Activated naive CD8-positive, alpha-beta T cell treated with anti-CD3 and anti-CD28 coated beads, Interleukin-2, amount 50 U/mL, for 16 hours (primary cell): Measurements from ENCODE around the gene PRDM16.

Experiments
- DNase-seq: peaks from one replicate; pipeline ENCODE4 v3.0.0-alpha.2; 2020; ENCODE audit warnings: low read depth, low spot score

Gene PRDM16

DNA sequence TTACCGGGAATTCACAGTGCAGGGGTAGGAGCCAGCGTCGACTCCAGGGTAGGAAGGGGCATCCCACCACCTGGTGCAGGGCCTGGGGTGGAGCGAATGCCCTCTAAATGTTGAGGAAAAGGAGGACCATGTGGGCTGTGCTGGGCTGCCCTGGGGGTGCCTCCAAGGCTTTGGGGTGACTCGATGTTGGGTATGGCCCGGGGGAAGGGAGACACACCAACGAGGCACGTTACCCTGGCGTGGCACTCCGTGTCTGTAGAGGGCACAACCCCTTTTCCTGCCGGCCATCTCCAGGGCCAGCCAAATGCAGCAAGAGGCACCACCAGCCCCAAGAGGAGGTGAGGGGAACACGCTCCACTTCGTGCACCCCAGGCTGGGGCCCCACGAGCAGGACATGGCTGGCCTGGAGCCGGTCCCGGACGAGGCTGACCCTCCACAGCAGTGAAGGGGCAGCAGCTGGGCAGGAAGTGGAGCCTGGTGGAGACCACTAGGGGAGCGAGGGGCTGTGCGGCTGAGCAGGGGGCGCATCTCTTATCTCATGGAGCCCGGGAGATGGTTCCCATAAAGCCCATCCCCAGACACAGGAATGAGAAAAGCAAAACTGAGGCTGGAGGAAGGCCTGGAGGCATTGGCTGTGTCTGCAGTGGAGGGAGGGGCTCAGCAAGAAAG, 36.5 kb upstream of the PRDM16 start:
- no peak for DNase-seq

DNA sequence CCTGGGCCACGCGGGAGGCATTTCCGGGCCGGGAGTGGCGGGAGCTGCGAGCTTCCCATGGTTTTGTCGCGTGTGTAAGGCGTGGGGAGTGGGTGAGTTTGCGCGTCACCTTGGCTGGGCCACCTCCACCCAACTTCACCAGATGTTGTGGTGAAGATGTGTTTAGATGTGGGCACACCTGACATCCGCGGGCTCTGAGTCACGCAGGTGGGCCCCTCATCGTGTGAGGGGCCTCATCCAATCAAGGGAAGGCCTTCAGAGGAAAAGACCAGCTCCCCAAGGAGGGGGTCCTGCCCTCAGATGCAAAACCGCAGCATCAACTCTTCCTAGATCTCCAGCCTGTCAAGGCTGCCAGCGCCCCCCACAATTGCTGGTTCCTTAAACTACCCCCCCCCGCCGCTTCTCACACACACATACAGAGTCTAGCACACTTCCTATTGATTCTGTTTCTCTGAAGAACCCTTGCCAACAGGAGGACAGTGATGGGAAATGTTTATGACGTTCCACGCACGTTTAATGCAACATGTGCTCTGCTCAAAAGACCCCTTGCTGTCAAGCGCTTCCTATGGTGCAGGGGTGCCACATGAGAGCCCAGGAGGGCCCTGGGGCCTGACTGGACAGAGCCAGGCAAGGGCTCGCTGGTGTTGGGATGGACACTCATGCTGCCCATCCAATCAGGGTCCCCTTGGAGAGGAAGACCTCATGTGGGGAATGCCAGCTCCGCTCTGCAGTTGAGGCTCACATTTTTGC, 35.8 kb upstream of the PRDM16 start:
- DNase-seq, result no peak

DNA sequence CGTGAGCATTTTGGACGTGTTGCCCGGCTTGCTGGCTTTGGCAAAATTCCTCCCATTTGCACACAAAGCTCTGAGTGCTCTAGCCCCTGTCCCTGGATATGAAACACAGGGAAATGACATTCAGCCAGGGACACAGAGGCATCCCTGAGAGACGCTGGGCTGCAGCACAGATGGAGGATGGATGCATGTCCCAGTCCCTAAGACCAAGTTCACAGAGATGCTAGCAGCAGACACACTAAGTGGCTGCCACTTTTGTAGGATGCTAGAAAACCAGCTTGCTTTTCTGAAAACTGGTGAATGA, 35.3 kb upstream of the PRDM16 start:
- no peak for DNase-seq

DNA sequence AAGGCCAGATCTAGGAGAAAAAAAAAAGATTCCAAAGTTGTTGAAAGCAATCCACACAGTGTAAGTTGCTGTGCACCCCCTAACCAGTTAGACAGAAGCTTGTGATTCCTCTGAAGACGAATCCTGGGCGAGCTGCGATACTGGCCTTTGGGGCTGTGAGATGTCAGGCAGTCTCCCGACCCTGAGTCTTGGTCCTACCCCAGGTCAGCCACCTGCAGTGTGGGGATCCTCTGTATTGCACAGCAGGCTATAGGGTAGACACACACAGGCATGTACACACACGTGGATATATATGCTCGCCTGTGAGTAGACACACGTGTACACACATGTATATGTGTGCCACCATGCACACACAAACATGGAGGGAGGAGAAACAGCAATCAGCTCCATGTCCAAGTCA, 34.8 kb upstream of the PRDM16 start:
- DNase-seq, result no peak

DNA sequence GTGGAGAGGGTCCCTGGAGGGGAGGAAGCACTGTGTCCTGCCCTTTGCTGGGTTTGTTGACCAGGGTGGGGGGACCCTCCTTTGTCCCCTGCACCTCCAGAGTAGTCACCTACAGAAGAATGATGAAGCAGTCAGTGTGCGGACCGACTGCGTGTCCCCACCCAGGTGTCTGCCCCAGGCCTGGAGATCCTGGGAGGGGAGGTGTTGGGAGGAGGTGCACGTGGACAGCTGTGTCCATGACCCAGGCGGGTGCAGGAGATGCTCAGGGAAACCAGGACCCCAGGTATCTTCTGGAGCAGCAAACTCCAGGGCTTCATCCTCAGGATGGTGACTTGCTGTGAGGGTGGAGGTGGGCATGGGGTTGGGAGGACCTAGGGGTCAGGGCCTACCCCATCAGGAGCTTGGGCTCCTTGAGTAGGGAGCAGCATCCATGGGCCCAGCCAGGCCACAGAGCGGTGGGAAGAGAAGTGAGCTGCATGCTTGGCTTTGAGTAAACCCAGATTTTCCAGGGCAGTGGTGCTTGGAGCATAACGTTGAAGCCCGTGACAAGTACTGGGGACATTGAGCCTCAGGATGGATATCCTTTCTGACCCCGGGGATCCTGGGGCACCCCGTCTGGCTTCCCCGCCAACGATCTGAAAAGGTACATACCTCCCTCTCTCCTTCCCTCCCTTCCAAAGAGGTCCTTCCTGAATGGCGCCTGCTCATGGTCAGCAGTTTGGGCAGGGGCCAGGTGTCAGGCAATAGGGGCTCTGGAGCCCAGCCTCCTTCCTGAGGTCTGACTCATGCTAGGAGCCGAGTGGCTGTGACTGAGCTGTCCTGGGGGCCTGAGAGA, 34.1 kb upstream of the PRDM16 start:
- no peak for DNase-seq

DNA sequence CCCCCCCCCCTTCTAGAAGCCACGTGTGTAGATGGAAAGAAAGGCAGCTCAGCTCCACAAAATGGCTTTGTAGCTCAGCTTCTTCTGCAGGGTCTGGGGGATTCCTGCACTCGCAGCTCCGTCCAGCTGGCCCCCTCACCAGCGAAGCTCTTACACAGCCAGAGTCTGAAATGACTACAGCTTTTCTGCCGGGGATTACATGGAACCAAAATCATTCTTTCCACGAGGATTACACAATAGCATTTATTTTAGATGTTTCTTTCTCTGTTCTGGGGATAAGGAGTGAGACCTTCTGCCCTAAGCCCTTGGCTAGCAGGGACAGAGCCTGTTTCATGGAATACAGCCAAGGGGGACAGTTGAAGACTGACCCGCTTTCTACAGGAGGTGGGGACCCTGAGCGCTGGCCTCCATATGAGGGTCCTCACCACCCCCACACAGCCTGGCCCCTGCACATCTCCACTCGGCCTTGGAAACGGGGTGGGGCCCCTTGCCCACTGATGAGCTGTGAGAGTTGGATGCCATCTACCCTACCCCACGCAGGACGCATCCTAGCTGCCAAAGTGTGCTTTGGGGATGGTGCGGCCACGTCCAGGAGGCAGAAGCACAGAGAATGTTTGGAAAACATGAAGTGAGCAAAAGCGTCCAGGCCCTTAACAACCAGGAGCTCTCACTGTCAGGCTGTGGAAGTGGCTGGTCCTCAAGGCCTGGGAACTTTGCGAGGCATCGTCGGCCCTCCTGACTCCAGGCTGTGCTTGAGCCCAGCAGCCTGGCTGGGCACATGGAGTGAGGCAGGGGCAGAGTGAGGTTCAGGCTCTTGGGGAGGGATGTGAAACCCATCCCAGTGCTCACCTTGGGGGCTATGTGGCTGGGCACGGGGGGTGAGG, 33.2 kb upstream of the PRDM16 start:
- DNase-seq, result no peak

DNA sequence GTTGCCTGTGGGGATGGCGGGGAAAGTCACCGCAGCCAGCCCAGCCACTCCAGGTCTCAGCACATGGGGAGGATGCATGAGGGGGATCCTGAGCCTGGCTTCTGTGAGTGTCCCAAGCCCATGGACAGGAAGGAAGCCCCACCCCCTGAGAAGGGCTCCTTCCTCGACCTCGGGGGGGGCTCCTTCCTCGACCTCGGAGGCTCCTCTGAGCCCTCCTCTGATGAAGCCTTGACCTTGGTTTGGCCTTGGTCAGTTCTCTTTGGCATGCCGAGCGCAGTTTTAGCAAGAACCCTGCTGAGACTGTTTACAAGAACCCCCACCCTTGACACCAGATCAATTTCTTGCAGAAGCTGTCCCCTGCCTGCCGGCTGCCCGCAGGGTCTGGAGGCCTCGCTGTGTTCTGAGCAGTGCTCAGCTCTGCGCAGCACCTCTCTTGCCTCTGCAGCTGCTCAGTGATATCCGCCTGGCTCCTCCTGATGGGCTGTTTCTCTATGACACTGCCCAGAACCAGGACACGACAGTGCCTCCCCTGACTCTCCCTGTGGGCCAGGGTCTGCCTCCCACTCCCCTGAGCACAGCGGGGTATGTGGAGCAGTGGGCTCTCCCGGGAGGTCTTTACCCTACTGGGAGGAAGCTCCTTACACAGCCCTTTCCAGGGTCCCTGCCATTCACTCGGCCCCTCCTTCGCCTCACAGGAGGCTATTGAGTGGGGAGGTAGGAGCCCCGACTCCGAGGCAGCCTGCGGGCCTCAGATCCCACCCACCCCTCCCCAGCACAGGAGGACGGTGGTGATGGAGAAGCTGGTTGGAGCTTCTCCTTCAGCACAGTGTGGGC, 32.3 kb upstream of the PRDM16 start:
- DNase-seq, result no peak

DNA sequence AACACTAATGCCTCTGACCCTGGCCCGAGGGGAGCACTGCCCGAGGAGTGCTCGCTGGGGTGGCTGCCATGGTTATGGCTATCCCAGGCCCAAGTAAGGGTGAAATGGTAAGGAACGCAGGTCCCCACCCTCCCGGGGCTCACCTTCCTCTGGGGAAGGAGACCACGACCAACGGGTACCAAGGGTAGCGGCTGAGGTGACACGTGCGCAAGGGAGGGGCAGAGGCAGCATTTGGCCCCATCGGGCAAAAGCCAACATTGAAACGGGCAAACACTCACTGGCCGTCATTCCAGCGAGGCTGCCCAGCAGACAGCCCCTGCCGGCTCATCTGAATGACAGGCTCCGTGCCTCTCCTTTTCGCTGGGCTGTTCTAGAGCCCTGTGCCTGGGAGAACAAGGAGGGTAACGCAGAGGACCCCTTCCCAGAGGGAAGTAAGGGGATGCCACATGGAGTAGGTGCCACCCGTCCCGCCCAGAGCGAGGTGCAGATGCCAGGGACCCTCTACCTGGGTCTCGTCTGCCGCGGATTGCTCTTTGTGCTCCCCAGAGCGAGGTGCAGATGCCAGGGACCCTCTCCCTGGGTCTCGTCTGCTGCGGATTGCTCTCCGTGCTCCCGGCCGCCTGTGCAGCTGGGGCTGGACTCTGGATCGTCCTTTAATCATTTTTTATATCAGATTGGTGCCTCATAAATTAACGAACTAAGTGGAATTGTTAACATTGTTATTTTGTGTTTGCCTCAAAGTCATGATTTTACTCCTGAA, 31.5 kb upstream of the PRDM16 start:
- DNase-seq, result no peak

DNA sequence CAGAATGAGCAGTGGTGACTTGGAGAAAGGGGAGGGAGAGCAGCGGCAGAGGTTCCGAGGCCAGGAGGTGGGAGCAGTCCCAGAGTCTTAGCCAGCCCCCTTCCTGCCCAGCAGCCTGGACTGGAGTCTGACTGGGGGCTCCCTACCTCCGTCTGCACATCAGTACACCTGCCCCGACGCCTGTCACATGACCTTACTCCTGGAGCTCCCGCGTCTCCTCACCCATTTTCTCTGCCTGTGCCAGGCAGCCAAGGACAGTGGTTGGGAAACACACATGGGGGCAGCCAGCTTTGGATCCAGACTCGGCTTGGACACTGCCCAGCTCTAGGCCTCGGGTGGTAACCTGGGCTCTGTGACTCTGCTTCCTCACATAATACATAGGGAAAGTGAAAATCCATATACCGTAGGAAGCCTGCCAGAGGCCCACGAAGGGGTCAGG, 30.9 kb upstream of the PRDM16 start:
- DNase-seq, result no peak

DNA sequence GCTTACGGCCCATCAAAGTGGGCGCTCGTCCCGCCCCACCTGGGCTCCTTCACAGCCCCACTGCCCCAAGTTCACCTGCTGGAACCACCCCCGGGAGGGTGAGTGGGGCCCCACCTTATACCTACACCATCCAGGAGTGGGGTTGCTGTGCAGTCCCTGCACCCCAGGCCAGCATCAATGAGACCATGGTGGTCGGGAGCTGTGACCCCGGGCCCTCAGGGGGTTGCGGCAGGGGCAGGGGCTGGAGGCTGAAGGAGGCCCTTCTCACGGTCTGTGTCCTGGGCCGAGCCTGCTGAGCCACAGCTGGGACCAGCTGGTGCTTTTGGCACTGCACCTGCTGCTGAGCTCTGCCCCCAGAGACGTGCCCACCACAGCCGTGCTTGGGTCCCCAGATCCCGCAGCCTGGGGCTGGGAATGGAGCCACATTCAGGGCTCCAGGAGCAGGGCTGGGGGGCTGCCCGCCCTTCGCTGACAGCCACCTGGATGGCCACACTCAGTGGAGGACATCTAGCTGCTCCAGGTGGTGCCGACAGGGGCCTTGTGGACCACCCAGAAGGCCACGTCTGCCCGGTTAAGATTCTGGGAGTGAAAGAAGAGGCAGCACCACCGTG, 30.3 kb upstream of the PRDM16 start:
- no peak for DNase-seq

DNA sequence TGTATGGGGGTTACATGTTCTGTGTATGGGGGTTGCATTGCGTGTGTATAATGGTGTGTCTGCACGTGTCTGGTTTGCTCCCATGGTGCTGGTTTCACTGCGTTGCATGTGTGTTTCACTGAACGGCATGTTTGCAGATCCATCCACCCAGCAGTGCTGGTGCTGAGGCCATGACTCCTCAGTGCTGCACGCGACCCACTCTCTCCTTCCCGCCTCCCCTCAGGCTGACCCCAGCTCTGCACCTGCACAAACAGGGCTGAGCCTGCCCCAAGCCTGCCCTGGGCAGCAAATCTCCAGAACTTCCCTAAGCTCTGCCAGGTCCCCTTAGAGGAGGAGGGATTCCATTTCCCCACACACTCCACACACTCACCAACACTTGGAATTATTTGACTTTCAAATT, 29.0 kb upstream of the PRDM16 start:
- DNase-seq, result no peak

DNA sequence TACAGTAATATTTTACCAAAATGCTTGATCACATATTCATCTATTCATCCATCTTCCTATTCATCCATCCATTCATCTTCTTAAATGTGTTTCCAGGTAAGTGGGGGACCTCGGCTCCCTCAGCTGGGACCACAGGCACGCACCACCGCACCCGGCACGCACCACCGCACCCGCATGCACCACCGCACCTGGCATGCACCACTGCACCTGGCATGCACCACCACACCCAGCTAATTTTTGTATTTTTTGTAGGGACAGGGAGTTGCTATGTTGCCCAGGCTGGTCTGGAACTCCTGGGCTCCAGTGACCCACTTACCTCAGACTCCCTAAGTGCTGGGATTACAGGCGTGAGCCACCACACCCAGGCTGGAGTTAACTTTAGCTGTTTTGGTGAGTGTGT, 26.5 kb upstream of the PRDM16 start:
- no peak for DNase-seq

DNA sequence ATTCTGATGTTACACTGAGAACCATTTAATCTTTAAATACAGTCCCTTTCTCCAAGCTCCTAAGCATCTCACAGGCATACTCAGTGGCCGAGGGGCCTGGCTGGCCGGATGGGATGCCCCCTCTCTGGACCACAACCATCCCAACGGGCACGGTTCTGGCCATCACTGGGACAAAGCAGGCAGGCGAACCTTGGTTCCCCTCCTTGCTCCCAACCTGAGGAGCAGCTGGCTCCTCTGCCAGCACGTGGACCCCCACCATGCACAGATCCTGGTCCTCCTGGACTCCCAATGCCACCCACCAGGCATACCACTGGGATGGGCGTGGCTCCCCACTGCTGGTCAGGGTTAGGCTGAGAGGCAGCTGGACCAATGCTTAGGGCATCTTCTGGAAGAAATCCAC, 19.8 kb upstream of the PRDM16 start:
- no peak for DNase-seq

DNA sequence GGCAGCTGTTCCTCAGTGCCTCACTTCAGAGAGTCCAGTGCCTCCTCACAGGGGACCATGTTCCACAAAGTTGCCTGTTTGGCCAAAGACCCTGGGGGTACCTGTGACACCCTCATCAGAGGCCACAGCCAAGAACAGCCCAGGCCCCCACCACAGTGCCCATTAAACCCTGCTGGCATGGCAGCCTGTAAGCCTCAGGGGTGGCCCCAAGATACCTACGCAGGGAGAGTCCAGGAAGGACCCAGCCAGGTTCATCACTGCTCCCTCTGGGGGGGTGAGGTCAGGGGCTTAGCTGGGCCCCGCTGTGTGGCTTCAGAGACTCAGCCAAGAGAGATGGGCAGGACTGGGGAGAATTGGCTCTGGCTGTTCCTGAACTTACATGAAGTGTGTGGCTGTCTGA, 19.1 kb upstream of the PRDM16 start:
- no peak for DNase-seq

DNA sequence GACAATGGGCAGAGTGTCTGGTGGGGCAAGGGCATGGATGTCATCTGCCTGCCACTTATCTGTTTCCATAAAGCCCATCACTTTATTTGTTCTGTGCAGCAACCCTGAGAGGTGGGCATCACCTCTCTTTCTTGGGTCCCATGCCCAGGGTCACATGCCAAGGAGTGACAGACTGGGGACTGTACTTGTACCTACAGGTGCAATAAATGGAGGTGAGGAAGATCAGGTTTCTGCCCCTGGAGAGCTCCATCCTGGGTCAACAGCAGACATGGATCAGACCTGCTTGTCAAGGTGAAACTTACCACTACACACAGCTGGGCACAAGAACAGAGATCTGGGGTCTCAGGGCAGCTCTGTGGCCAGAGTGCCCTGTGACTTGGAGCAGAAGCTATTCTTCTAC, 18.4 kb upstream of the PRDM16 start:
- no peak for DNase-seq

DNA sequence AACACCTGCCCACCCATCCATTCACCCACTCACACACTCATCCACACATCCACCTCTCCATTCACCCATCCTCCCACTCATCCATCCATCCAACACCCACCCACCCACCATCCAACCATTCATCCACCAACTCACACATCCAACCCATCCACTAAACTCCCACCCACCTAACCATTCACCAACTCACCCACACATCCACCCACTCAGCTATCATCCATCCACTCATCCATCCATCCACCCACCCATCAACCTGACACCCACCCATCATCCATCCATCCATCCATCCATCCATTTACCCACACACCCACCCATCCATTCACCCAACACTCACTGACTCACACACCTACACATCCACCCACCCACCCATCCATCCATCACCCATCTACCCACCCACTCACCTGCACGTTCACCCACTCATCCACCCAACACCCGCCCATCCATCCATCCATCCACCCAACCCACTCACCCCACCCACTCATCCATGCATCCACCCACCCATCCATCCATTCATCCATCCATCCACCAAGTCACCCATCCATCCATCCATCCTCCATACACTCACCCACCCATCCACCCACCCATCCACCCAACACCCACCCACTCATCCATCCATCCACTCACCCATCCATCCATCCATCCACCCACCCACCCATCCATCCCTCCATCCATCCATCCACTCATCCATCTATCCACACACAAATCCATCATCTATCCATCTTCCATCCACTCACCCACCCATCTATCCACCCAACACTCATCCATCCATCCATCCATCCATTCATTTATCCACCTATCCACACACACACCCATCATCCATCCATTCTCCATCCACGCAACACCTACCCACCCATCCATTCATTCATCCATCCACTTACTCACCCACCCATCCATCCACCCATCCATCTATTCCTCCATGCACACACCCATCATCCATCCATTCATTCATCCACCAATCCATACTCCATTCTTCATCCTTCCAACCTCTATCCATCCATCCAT, 17.4 kb upstream of the PRDM16 start:
- no peak for DNase-seq

DNA sequence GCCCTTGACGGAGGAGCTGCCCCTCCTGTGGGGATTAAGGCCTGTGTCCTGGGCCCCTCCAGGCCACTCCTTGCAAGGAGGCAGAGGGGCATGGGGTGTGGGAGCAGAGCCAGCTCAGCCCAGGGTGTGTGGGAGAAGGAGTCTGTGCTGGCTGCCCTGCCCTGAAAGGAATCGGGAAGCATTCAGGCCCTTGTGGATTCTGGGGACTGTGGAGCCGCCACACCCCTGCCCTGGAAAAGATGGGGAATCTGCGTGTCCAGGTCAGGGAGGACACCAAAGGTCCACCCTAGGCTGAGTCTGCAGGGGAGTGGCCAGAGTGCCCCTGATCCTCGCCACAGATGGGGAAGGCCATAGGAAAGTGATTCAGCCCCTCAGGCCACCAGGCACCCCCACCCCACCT, 16.5 kb upstream of the PRDM16 start:
- DNase-seq, result no peak

DNA sequence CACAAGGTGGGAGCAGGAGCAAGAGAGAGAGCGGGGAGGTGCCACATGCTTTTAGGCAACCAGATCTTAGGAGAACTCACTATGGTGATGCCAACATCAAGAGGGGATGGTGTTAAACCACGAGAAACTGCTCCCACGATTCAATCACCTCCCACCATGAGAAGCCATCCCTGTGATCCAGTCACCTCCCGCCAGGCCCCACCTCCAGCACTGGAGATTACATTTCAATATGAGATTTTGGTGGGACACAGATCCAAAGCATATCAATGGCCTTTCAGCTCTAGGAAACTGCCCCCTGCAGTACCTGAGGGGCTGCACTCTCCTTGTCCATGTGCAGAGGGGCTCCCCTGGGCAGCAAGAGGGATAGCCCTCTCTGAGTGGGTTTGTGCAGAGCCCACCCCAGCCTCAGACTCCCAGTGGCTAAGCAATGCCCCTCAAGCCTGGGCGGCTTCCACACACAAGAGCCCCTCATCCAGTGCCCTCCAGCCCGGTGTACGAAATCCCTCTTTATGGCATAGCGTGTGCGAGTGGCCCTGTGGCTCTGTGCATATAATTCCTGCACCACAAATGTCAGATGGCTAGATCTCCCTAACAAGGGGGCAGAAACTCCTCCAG, 15.5 kb upstream of the PRDM16 start:
- DNase-seq, result no peak
